ENCODE data around the gene RGS14.

Gene RGS14, protein sequence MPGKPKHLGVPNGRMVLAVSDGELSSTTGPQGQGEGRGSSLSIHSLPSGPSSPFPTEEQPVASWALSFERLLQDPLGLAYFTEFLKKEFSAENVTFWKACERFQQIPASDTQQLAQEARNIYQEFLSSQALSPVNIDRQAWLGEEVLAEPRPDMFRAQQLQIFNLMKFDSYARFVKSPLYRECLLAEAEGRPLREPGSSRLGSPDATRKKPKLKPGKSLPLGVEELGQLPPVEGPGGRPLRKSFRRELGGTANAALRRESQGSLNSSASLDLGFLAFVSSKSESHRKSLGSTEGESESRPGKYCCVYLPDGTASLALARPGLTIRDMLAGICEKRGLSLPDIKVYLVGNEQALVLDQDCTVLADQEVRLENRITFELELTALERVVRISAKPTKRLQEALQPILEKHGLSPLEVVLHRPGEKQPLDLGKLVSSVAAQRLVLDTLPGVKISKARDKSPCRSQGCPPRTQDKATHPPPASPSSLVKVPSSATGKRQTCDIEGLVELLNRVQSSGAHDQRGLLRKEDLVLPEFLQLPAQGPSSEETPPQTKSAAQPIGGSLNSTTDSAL

GRCh38 chr5:177357459-177358351 lies at the start of gene RGS14:
TSS of gene RGS14 (plus strand) at chr5:177357924. CDS start at chr5:177358025, 101 bp downstream.
- peak; percentile 84 for DNase-seq (ENCODE audit: low spot score)

DNA sequence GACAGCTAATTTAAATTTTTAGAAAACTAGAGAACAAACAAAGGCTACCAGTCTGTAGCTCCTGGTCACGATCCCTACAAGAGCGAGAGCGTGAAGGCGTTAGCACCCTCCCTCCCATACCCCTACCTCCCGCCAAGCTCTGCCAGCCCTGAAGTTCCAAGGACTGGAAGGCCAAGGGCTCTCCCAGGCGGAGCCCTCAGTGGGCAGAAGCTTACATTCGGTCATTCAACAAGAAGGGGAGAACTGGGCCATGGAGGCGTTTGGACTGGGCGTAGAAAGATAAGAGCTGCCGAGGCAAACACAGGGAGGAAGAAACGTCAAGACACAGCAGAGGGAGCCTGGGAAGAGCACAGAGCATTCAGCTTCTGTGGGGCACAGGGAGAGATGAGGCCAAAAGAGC lies 49.0 kb upstream of the RGS14 start:
- DNase-seq (ENCODE audit: low spot score): no peak

DNA sequence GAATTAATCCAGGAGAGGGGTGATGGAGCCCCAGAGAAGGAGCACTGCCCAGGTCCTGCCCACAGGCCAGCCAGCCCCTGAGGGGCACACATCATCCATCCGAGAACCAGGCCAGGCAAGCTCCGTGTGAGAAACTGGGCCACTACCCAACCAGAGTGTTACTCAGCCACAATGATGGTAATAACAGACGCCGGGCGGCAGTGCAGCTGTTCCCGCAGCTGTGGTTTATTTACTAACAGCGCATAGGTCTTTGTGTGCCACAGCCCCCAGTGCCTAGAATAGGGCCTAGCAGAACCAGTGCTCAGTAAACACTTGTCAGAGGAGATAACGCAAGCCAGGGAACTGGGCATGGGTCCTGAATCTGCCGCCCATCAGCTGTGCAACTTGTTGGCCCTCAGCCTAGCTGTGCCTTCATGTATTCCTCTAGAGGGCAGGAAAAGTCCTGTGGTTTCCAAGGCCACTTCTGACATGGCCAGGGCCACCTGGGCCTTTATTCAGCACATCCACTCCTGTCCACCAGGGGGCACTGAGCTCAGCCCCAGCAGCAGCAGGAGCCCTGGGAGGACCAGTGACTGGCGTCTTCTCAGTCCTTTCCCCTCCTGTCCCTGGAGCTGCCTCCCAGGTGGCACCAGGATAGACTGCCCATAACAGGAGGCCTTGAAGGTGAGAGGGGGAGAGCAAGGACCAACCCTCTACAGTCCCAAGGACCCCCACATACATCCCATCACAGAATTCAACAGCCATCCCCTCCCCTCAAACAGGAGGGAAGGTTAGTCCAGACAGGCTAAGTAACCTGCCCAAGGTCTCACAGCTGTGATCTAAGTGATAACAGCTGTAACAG lies 48.2 kb upstream of the RGS14 start:
- DNase-seq (ENCODE audit: low spot score): peak; percentile 73

- no peak for DNase-seq (ENCODE audit: low spot score)
These were observed 47.4 kb upstream of the RGS14 start for GRCh38 chr5:177310332-177310731.

GRCh38 chr5:177310757-177311391 lies 46.9 kb upstream of the RGS14 start:
- DNase-seq (ENCODE audit: low spot score): no peak

GRCh38 chr5:177311392-177311722 lies 46.4 kb upstream of the RGS14 start:
- no peak for DNase-seq (ENCODE audit: low spot score)

- peak; percentile 94 for DNase-seq (ENCODE audit: low spot score)
These were observed 45.7 kb upstream of the RGS14 start, which contains the start of gene MXD3 for GRCh38 chr5:177311723-177312648. TSS of gene MXD3 (minus strand) at chr5:177311898. CDS start at chr5:177311830, 68 bp downstream.

DNA sequence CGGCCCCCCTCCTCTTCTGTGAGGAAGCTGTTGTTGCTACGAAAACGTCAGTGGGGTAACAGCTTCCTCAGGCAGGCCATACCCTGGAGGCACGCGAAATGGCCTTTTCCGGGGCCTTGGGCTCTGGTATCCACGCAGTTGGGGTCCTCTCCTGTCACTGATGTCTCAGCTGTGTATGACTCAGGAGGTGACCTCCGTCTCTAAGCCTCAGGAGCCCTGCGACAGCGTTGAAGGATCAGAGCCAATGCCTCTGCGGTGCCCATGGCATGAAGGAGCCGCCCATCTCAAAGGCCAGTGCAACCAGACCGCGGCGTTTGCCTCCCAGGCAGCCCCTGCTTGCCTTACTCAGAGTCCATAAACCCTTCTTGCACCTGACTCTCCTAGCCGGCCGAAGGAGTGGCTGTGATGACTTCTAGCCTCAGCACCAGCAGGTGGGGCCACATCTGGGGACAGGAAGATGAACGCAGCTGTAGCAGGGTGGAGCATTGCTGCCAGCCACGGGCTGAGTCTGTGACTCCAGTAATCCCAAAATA lies 45.0 kb upstream of the RGS14 start:
- DNase-seq (ENCODE audit: low spot score): no peak

GRCh38 chr5:177313561-177314259 lies 44.0 kb upstream of the RGS14 start:
- DNase-seq (ENCODE audit: low spot score): no peak

DNA sequence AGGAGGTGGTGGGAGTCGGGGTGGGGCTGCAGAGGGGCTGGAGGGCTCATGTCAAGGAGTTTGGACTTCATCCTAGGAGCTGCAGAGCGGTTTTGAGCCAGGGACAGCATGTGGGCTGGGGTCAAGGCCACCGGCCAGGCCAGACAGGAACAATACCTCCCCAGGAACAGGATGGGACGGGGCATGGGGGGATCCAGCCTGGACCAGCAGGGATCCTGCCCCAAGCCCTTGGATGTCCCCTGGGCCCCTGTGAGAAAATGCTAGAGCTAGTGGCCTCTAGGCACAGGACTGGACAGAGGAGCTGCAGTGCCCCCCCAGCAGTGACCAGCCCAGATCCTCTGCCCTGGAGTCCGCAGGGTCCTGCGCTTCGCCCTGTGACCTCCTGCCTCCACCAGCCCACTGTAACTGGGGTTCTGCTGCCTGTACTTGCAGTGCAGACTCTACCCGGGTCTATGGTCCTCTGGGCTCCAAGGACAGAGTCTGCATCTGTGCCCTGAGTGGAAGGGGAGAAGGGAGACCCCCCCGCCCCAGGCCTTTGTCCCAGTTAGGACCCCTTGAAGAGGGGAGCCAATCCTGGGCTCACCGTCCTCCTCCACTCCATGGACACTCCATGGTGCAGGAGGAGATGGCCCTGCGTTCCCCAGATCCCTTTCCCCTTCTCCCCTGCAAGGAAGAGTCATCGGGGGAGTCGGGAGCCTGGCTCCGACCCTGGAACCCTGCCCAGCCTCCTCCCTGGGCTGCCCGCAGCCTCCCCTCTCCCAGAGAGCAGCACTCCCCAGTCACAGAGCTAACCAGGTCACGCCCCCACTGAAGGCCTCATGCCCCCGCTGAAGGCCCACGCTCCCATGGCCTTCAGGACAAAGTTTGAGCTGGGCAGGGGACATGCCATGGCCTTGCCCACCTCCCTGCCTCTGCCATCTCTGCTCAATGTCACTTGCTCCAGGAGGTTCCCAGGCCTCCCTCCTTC lies 43.1 kb upstream of the RGS14 start:
- no peak for DNase-seq (ENCODE audit: low spot score)

GRCh38 chr5:177315411-177315810 lies 42.3 kb upstream of the RGS14 start:
- no peak for DNase-seq (ENCODE audit: low spot score)

- DNase-seq (ENCODE audit: low spot score): no peak
These were observed 41.7 kb upstream of the RGS14 start for GRCh38 chr5:177316005-177316404.

GRCh38 chr5:177317959-177318377 lies 39.8 kb upstream of the RGS14 start:
- DNase-seq (ENCODE audit: low spot score): peak; percentile 83

GRCh38 chr5:177319913-177320588 lies 37.7 kb upstream of the RGS14 start:
- no peak for DNase-seq (ENCODE audit: low spot score)

DNA sequence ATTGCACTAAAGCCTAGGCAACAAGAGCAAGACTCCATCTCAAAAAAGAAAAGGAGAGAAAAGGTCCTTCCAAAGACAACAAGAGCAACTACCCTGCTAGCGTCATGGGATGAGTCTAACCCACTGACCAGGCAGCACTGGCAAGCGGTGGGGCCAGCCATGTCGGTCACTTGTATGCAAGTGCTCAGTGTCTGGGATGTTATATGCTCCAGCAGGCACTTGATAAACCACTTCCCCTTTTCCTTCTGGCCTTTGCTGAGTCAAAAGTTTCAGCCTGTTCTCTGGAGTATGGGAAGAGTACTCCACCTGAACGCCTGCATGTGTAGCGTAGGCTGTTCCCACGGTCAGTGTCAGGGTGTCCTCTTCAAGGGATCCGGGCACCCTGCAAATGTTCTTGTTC lies 36.8 kb upstream of the RGS14 start:
- DNase-seq (ENCODE audit: low spot score): no peak

GRCh38 chr5:177325868-177326381 lies 31.8 kb upstream of the RGS14 start:
- no peak for DNase-seq (ENCODE audit: low spot score)

All from CD4-positive, alpha-beta T cell treated with Interleukin-15 for 4 hours (primary cell).